Keratinocyte (primary cell): ENCODE measurements around the gene HSPB9.

Source experiments
- CTCF ChIP-seq, 3 experiments: IDR thresholded peaks in 1 of 3; conservative IDR thresholded peaks in 1 of 3; optimal IDR thresholded peaks in 1 of 3; 2 replicates in 2 of 3; 3 replicates in 1 of 3; pipeline versions ENCODE3 to v1.5.1; 2011; ENCODE audit warnings: low read length in 3 of 3, mild to moderate bottlenecking in 3 of 3, moderate library complexity in 2 of 3, control low read depth in 1 of 3, inconsistent platforms in 1 of 3; ENCODE audit not compliant: insufficient read depth in 2 of 3; ENCODE audit errors: extremely low read depth in 1 of 3
- EZH2 ChIP-seq: IDR thresholded peaks from one replicate; pipeline ENCODE4 v1.6.1; 2012; ENCODE audit warnings: inconsistent platforms, mild to moderate bottlenecking, low read length, moderate library complexity

- TF ChIP-seq CTCF (optimal IDR thresholded peaks at IDR 0.05 in 1 of 3, IDR thresholded peaks at IDR 0.05 in 1 of 3, conservative IDR thresholded peaks at IDR 0.05 in 1 of 3; ENCODE audit: extremely low read depth in 1 of 3, insufficient read depth in 2 of 3, low read length in 3 of 3), result no peak
- no peak for TF ChIP-seq EZH2
These were observed 29.7 kb upstream of the HSPB9 start for GRCh38 chr17:42092939-42093338.
